ENCODE data around the gene FAM234A.

FAM234A gene

GRCh38 chr16:290681-291405 is 56.2 kb downstream of the FAM234A start:
- H3K27ac ChIP-seq = no peak overlapping the region
- DNase-seq (ENCODE audit: low read depth, low spot score) = no peak

- no peak overlapping the region for H3K27ac ChIP-seq
- DNase-seq (ENCODE audit: low read depth, low spot score) = no peak
Measured at GRCh38 chr16:291539-291938, 56.9 kb downstream of the FAM234A start.

- no peak overlapping the region for H3K27ac ChIP-seq
Measured at GRCh38 chr16:293043-293775, 58.6 kb downstream of the FAM234A start.

DNA sequence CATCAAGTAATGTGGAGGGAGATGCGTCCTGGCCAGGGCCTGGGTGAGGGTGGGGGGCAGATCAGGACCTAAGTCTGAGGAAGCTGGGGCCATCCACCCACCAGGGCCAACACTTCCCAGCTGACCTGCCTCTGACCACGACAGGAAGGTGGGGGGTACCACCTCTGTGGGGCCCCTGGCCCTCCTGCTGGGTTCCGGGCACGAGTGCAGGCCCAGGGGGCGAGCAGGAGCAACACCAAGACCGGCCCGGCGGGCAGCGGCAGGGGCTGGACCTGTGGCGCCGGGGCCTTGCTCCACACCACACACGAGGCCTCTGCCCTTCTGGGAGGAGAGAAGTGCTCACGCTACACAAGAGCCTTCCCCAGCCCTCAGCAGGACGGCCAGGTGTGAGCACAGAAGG is 61.7 kb downstream of the FAM234A start:
- no peak overlapping the region for H3K27ac ChIP-seq
- no peak for DNase-seq (ENCODE audit: low read depth, low spot score)

More at GRCh38 chr16:293043-293775, 58.6 kb downstream of the FAM234A start:
- no peak for DNase-seq (ENCODE audit: low read depth, low spot score)

DNA sequence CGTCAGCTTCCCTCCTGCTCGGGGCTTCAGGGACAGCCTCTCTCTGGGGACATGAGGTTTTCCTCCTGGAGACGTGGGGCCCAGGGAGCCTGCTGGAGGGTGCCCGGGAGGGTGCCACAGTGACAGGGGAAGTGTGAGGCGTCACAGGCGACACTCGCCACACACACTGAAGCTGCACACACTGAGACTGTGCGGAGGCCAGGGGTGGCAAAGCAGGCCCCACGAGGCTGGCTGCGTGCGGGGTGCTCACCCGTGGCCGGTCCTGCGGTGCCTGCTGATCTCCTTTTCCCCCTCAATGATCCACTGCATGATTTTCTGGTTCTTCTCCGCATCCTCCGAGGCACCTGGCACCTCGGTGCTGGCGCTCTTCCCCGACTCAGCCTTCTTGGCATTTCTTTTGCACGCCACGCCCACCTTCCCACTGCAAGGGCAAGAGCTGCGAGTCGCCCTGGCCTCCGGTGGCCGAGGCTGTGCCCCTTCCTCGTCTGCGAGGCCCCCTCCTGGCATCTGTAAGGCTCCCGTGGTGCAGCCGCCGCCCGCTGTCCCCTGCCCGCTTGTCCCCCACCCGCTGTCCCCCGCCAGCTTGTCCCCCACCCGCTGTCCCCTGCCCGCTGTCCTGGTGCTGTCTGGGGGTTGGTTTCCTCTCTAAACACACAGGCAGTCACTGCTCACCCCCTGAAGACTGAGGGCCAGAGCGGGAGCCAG is 62.3 kb downstream of the FAM234A start:
- DNase-seq (ENCODE audit: low read depth, low spot score) = no peak
- H3K27ac ChIP-seq = no peak overlapping the region

DNA sequence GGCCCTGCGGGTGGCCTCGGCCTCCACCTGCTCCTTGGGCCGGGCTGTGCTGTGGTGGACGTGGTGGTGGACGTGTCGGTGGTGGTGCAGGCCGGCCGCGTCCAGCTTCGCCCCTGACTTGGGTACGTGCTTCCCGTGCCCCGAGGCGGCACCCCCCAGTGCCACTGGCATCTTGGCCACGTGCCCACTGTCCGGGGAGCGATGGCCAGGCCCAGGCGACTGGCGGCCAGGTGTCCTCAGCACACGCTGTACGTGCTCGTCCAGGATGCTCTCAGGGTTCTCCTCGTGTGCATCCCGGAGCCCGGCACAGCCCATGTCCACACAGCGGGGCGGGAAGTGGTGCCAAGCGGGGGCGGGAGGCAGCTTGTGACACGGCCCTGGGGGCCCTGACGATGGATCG is 63.2 kb downstream of the FAM234A start:
- H3K27ac ChIP-seq = no peak overlapping the region
- DNase-seq (ENCODE audit: low read depth, low spot score) = no peak

- DNase-seq (ENCODE audit: low read depth, low spot score) = no peak
- no peak overlapping the region for H3K27ac ChIP-seq
Measured at GRCh38 chr16:301235-301634, 66.6 kb downstream of the FAM234A start.

- no peak overlapping the region for H3K27ac ChIP-seq
- DNase-seq (ENCODE audit: low read depth, low spot score) = no peak
Measured at GRCh38 chr16:301950-302349, 67.3 kb downstream of the FAM234A start.

GRCh38 chr16:303760-304505 is 69.3 kb downstream of the FAM234A start:
- H3K27ac ChIP-seq = no peak overlapping the region
- DNase-seq (ENCODE audit: low read depth, low spot score) = no peak

GRCh38 chr16:305916-306626 is 71.5 kb downstream of the FAM234A start:
- DNase-seq (ENCODE audit: low read depth, low spot score) = peak; percentile 52
- H3K27ac ChIP-seq = no peak overlapping the region

DNA sequence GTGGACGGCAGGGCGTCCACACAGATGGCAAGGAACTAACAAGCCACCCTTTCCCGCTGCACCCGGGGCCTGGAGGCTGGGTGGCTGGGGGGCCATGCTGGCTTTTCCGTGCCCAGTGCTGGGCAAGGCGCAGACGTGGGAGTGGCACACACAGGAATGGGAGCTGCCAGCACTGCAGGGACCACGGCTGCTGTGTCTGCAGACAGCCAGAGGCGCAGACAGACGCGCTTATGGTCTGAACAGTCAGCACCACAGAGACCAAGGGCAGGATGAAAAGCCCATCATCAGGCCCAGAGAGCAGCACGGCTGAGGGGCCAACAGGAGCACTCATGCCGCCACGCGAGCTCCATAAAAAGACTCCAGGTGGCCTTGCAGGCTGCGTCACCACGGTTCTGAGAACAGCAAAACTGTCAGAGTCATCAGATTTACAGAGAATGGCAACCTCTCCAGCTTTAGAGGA is 72.3 kb downstream of the FAM234A start:
- DNase-seq (ENCODE audit: low read depth, low spot score) = no peak
- H3K27ac ChIP-seq = no peak overlapping the region

DNA sequence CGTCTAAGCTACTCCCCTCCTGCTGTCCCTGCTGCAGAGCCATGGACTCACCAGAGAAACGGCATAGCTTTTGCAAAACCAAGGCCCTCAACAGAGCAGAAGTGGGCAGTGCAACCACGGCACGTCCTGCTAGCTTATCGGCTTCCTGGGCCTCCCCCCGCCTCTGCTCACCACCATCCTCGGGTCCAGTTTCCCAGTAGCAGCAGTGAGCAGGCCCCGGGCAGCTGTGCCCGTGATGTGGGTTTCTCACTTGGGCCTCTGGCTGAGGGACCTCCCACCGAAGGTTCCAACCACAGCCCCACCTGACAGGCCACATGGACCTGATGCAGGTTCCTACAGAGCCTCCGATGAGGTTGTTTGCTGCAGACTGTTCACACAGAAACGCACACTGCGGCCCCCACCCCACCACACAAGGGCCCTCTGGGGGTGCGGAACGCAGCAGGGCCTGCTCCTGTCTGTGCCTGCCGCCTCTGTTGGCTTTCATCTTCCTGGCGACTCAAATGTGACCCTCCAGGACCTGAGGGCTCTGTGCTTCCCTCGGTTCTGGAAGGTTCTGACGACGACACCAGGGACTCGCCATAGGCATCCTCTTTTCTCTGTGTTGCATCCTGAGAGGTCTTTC is 73.2 kb downstream of the FAM234A start:
- no peak for DNase-seq (ENCODE audit: low read depth, low spot score)
- H3K27ac ChIP-seq = no peak overlapping the region

DNA sequence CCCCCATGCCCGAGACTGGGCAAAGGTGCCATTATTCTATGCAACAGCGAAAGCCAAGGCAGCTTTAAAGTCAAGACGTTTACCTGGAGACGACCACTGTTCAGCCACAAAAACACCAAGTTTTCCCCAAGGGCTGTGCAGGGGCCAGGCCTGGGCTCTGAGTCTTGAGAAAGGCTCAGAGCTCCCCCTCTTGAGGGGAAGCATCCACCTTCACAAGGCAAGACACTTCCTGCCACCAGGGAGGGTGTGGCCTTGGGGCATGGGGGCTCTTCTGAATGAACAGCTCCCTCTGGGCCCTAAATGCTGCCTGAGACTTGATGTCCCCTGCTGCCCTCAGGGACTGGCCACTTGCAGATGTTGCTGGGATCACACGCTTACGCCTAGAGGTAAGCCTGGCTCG is 74.9 kb downstream of the FAM234A start:
- DNase-seq (ENCODE audit: low read depth, low spot score) = no peak
- H3K27ac ChIP-seq = no peak overlapping the region

DNA sequence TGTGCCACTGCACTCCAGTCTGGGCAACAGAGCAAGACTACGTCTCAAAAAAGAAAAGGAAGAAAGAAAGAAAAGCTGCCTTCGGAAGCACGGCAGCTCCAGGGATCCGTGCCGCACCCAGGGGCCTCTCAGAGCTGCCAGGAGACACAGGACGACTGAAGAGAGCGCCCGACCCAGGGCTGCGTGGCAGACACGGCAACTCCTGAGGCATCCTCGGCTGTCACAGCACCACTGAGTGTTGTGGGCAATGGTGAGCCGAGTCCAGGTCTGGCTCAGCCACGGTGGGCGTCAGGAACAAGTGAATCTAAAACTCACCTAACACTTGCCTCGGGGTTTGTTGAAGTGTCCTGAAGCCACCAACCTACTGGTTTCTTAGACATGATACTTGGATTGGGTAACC is 77.1 kb downstream of the FAM234A start:
- H3K27ac ChIP-seq = no peak overlapping the region
- DNase-seq (ENCODE audit: low read depth, low spot score) = no peak

GRCh38 chr16:314351-314750 is 79.7 kb downstream of the FAM234A start:
- H3K27ac ChIP-seq = no peak overlapping the region
- no peak for DNase-seq (ENCODE audit: low read depth, low spot score)

- no peak for DNase-seq (ENCODE audit: low read depth, low spot score)
- H3K27ac ChIP-seq = no peak overlapping the region
Measured at GRCh38 chr16:314795-315299, 80.2 kb downstream of the FAM234A start.
